IMR-90 (cell line): ENCODE results near the gene IL1RL1.

Experiments
- BHLHE40 ChIP-seq: fragments of 150-350 bp; IDR thresholded peaks from 2 replicates; pipeline ENCODE4 v1.6.1; 2016; ENCODE audit warnings: mild to moderate bottlenecking, low read depth, low read length
- CEBPB ChIP-seq: IDR thresholded peaks from 2 replicates; pipeline ENCODE4 v1.6.1; 2012; ENCODE audit warnings: low read depth, low read length, improper control_type of control experiment
- CHD1 ChIP-seq: IDR thresholded peaks from 2 replicates; pipeline ENCODE4 v1.6.1; 2012; ENCODE audit warnings: low read depth, low read length, improper control_type of control experiment
- MAFK ChIP-seq: IDR thresholded peaks from 2 replicates; pipeline ENCODE4 v1.6.1; 2012; ENCODE audit warnings: low read depth, low read length, improper control_type of control experiment
- MAZ ChIP-seq: IDR thresholded peaks from 2 replicates; pipeline ENCODE4 v1.6.1; 2012; ENCODE audit warnings: low read depth, mild to moderate bottlenecking, low read length, improper control_type of control experiment, moderate library complexity, borderline replicate concordance
- MXI1 ChIP-seq: IDR thresholded peaks from 2 replicates; pipeline ENCODE4 v1.6.1; 2012; ENCODE audit warnings: low read depth, mild to moderate bottlenecking, low read length, moderate library complexity, borderline replicate concordance
- NFE2L2 ChIP-seq: fragments of 150-350 bp; IDR thresholded peaks from 2 replicates; pipeline ENCODE4 v1.6.1; 2016; ENCODE audit warnings: low read depth, mild to moderate bottlenecking, low read length
- POLR2A ChIP-seq: IDR thresholded peaks from 2 replicates; pipeline ENCODE4 v1.6.1; 2012; ENCODE audit warnings: mild to moderate bottlenecking, low read depth, low read length
- RAD21 ChIP-seq: IDR thresholded peaks from 2 replicates; pipeline ENCODE4 v1.6.1; 2012; ENCODE audit warnings: low read length, improper control_type of control experiment
- RCOR1 ChIP-seq: IDR thresholded peaks from 2 replicates; pipeline ENCODE4 v1.6.1; 2012; ENCODE audit warnings: mild to moderate bottlenecking, low read length, improper control_type of control experiment; ENCODE audit not compliant: insufficient replicate concordance
- RFX5 ChIP-seq: IDR thresholded peaks from 2 replicates; pipeline ENCODE4 v1.8.0; 2012; ENCODE audit warnings: low read depth, mild to moderate bottlenecking, low read length, moderate library complexity
- TF ChIP-seq, protein P1 (sequence below): conservative IDR thresholded peaks from 2 replicates; pipeline ENCODE4 v1.5.1; 2012; ENCODE audit warnings: mild to moderate bottlenecking, low read depth, low read length, improper control_type of control experiment
- TF ChIP-seq, protein P2 (sequence below): fragments of 150-350 bp; IDR thresholded peaks from 2 replicates; pipeline ENCODE4 v1.6.1; 2017; ENCODE audit warnings: mild to moderate bottlenecking, antibody characterized with exemption, low read length, low read depth

DNA sequence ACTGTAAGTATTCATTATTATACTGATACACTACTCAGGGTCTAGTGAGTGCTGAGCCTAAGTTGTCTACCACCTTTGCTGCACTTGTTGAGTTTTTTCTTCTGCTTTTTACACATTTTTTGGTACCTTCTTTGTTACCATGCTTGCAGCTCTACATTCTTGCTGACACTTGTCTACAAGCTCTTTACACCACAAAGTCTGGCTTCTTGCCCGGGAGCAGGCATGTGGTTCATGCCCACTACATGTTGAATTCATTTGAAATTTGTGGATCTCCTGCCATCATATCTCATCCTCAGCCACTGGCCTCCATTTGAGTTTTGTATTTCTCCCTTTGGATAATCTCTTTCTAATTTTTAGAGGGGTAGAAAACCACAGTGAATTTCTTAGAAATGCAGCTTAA lies 74.2 kb downstream of the IL1RL1 start:
- TF ChIP-seq RFX5 = no peak
- TF ChIP-seq, protein P1, sequence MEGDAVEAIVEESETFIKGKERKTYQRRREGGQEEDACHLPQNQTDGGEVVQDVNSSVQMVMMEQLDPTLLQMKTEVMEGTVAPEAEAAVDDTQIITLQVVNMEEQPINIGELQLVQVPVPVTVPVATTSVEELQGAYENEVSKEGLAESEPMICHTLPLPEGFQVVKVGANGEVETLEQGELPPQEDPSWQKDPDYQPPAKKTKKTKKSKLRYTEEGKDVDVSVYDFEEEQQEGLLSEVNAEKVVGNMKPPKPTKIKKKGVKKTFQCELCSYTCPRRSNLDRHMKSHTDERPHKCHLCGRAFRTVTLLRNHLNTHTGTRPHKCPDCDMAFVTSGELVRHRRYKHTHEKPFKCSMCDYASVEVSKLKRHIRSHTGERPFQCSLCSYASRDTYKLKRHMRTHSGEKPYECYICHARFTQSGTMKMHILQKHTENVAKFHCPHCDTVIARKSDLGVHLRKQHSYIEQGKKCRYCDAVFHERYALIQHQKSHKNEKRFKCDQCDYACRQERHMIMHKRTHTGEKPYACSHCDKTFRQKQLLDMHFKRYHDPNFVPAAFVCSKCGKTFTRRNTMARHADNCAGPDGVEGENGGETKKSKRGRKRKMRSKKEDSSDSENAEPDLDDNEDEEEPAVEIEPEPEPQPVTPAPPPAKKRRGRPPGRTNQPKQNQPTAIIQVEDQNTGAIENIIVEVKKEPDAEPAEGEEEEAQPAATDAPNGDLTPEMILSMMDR = no peak
- no peak for TF ChIP-seq MXI1
- TF ChIP-seq CHD1 = no peak
- TF ChIP-seq CEBPB = no peak
- TF ChIP-seq, protein P2, sequence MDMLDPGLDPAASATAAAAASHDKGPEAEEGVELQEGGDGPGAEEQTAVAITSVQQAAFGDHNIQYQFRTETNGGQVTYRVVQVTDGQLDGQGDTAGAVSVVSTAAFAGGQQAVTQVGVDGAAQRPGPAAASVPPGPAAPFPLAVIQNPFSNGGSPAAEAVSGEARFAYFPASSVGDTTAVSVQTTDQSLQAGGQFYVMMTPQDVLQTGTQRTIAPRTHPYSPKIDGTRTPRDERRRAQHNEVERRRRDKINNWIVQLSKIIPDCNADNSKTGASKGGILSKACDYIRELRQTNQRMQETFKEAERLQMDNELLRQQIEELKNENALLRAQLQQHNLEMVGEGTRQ = no peak
- TF ChIP-seq BHLHE40 = no peak
- no peak for TF ChIP-seq POLR2A
- TF ChIP-seq MAZ = no peak
- no peak for TF ChIP-seq MAFK
- TF ChIP-seq RCOR1 = no peak
- no peak for TF ChIP-seq RAD21
- TF ChIP-seq NFE2L2 = no peak
